Measurements from ENCODE around the gene DERA.
A peak's percentile ranks its signal among the peaks of the same experiment; 100 is the strongest.
"Not testable (repeated sequence)": the region's sequence is repeated elsewhere in the genome, so short reads cannot be mapped to it uniquely, and the experiment has no call there.

Gene DERA

DNA sequence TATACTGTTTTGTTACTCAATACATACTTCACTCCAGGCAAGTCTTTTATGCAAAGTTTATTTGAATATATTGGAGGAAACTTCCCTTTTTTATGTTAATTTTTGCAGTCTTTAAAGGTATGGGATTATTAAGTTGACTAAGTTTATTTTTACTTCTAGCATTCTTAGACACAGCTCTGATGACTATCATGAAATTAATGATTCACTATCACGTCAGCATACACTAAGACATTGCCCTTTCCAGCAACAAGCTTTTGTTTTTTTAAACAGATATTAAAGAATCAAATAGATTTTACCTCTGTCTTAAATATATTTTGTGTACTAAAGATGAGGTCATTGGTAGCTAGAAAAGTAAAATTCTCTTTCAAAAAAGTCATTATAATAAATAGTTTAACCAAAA is 52.1 kb downstream of the DERA start:
- no peak overlapping the region for H3K4me3 ChIP-seq (ENCODE audit: low read depth, low read length)
- TF ChIP-seq CTCF (IDR thresholded peaks at IDR 0.05; ENCODE audit: insufficient read depth, low read depth, low read length, missing control alignments), result no peak
- DNase-seq (ENCODE audit: low read depth), result no peak

DNA sequence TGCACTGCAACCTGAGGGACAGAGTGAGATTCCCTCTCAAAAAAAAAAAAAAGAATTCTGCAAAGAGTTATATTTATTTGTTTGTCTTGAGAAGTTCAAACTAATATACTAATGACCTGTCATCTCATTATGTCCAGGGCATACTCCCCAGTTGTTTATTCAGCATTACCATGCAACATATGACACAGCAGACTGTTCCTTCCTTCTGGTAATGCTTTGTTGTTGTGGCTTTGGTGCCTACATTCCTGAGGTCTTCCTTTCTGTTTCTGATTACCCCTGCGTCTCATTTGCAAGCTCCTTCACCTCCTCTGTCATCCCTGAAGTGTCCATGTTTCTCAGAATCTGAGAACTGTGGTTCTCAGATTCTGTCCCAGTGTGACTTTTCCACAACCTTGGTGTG is 55.3 kb downstream of the DERA start:
- DNase-seq (ENCODE audit: low read depth), result no peak
- TF ChIP-seq CTCF (IDR thresholded peaks at IDR 0.05; ENCODE audit: insufficient read depth, low read depth, low read length, missing control alignments), result no peak
- no peak overlapping the region for H3K4me3 ChIP-seq (ENCODE audit: low read depth, low read length)

DNA sequence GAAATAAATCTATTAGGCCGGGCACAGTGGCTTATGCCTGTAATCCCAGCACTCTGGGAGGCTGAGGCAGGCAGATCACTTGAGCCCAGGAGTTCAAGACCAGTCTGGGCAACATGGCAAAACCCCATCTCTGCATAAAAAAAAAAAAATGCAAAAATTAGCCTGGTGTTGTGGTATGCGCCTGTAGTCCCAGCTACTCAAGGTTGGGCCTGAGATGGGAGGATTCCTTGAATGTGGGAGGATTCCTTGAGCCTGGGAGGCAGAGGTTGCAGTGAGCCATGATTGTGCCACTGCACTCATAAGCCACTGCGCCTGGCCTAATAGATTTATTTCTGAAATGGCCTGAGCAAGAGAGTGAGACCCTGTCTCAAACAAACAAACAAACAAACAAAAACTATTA is 55.9 kb downstream of the DERA start:
- not testable (repeated sequence) for DNase-seq (ENCODE audit: low read depth); H3K4me3 ChIP-seq (ENCODE audit: low read depth, low read length)

- DNase-seq (ENCODE audit: low read depth), result no peak
- H3K4me3 ChIP-seq (ENCODE audit: low read depth, low read length), result no peak overlapping the region
- TF ChIP-seq CTCF (IDR thresholded peaks at IDR 0.05; ENCODE audit: insufficient read depth, low read depth, low read length, missing control alignments), result no peak
These were observed 60.1 kb downstream of the DERA start for GRCh38 chr12:15971211-15971610.

GRCh38 chr12:15972894-15973293 is 61.8 kb downstream of the DERA start:
- H3K4me3 ChIP-seq (ENCODE audit: low read depth, low read length), result no peak overlapping the region
- TF ChIP-seq CTCF (IDR thresholded peaks at IDR 0.05; ENCODE audit: insufficient read depth, low read depth, low read length, missing control alignments), result no peak
- no peak for DNase-seq (ENCODE audit: low read depth)

DNA sequence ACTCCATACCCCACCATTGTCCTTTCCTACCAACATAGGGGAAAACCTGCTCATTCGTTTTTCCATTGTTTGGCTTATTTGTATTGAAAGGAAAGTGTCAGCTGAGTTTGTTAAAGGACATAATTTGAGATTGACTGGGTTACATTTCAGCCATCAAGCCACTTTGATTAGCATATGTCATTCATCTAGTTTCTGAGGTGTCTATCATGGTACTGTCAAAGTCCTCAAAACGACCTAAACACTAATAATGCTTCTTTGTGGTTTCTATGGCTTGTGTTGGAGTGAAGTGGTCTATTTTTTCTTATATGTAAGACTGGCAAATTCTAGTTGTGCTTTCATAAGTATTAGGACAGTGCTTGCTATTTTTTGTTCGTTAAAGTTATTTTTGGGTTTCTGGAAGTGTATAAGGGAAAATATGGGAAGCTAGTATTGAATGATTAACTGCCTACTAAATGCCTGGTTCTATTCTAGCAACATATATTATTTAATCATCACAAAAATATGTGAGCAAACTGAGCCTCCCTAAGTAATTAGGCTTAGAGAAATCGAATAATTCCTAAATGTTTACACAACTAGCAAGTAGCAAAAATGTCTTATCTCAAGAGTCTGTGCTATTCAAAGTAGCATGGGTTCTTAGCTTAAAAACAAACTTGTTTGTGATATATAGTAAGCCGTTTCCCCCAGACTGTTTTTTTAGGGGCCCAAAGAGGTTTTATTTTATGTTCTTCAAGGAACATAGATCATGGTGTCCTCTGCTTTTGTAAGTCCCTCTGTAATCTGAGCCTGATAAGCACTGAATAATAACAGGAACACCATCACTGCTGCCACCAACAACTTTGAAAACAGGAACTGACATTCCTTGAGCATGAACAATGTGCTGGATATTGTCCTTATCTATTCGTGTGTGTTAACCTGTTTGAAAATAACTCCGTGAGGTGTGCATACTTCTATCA is 67.1 kb downstream of the DERA start:
- TF ChIP-seq CTCF (IDR thresholded peaks at IDR 0.05; ENCODE audit: insufficient read depth, low read depth, low read length, missing control alignments), result no peak
- DNase-seq (ENCODE audit: low read depth), result peak; percentile 7

DNA sequence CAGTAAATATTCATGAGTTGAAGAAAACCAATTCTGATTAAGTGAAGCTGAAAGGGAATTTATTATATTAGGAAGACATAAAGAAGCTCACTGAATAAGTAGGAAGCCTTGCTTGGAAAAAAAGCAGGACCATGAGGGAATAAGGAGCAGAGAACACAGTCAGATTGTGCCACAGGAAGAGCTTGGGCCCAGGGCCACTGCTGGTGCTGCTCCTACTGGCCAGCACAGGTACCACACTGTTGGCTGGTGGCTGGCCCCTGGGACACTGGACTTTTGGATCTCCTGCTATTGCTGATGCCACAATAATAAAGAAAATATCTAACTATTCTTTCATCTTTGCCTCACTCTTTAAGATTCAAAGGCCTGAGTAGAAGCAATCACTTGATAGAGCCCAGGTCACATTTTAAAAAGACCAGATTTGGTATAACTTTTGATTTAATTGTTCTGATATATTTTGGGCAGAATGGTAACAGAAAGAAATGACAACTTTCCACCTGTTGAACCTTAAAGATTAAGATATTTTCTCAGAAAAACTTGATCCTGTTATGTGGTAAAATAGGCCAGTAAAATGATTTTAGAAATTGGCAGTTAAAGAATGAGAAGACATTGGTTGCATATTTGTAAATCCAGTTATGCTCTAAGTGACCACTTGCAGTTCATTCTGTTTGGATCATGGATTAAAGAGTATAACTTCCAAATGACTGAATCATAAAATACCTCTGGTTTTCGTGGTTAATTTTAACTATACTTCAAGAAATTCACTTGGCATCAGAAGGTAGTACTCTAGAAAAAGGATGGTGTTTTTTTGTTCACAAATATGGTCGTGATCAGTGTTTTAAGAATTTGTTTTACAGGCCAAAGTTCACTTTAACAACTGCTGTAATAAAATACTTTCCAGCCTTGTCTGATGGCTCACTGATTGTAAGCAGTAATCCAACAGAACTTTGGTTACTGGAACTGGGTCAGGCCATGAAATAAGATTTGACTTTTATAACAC is 68.3 kb downstream of the DERA start:
- peak; percentile 51 for TF ChIP-seq CTCF (IDR thresholded peaks at IDR 0.05; ENCODE audit: insufficient read depth, low read depth, low read length, missing control alignments)

More for the DNA sequence above, 67.1 kb downstream of the DERA start:
- H3K4me3 ChIP-seq (ENCODE audit: low read depth, low read length), result no peak overlapping the region

More for the DNA sequence above, 68.3 kb downstream of the DERA start:
- DNase-seq (ENCODE audit: low read depth), result peak; percentile 17
- no peak overlapping the region for H3K4me3 ChIP-seq (ENCODE audit: low read depth, low read length)

Measured in GM12865 (cell line).